GM12874 (cell line): ENCODE data around the gene C17orf100.

Experiments
- TF ChIP-seq, protein P1 (sequence below): IDR thresholded peaks from 2 replicates; pipeline ENCODE4 v1.5.1; 2011; ENCODE audit warnings: low read depth, mild to moderate bottlenecking, control low read depth, low read length, moderate library complexity; ENCODE audit not compliant: insufficient read depth

C17orf100 gene

GRCh38 chr17:6641247-6641863 lies 10.2 kb upstream of the C17orf100 start:
- TF ChIP-seq, protein P1, sequence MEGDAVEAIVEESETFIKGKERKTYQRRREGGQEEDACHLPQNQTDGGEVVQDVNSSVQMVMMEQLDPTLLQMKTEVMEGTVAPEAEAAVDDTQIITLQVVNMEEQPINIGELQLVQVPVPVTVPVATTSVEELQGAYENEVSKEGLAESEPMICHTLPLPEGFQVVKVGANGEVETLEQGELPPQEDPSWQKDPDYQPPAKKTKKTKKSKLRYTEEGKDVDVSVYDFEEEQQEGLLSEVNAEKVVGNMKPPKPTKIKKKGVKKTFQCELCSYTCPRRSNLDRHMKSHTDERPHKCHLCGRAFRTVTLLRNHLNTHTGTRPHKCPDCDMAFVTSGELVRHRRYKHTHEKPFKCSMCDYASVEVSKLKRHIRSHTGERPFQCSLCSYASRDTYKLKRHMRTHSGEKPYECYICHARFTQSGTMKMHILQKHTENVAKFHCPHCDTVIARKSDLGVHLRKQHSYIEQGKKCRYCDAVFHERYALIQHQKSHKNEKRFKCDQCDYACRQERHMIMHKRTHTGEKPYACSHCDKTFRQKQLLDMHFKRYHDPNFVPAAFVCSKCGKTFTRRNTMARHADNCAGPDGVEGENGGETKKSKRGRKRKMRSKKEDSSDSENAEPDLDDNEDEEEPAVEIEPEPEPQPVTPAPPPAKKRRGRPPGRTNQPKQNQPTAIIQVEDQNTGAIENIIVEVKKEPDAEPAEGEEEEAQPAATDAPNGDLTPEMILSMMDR, result no peak

- TF ChIP-seq, protein P1, result no peak
Observed at GRCh38 chr17:6642592-6642991, 9.0 kb upstream of the C17orf100 start.

DNA sequence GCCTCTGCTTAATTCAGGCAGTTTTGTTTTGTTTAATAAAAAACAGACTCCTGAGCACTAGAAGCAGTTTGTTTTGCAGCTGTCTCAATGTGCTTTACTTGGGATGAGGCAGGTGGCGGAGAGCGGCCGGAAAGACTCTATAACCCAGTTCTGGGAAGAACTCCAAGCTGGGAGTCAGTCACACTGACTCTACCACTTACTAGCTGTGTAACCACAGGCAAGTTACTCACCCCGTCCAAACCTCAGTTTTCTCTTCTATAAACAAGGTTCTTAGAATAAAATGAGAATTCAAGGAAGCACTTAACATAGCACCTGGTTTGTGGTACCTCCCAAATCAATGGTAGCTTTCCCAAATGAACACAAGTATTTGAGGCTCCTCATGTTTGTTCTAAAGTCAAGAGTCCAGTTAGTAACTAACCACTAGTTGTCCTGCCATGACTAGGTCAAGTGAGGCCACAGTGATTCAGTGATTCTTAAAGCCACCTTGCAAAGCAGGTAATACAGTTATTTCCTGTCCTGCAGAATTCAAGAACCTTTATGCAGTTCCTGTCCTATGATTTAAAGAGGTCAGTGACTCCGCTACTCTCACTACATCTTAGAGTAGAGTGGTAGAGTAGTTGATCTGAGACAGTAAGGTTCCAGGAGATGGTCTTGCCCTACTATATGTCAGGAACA lies 8.0 kb upstream of the C17orf100 start:
- TF ChIP-seq, protein P1, result no peak

DNA sequence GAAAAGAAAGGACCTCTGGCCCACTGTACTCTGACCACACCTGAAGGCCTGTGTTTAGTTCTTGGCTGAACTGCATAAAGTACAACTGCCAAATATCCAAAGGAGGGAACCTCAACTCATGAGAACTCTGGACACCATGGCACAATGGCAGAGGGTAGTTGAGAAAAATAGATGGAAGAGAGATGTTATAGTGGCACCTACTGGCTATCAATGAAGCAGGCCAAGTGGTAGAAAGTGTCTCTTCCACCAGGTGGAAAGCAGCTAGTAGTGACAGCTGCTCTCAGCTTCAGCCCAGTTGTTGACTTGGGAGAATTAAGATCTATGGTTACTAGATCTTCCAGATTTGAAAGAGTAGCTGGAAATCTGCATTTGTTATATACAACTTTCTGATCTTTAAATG lies 3.4 kb upstream of the C17orf100 start:
- TF ChIP-seq, protein P1, result peak; percentile 23; the same call in 1 of the 2 replicates

DNA sequence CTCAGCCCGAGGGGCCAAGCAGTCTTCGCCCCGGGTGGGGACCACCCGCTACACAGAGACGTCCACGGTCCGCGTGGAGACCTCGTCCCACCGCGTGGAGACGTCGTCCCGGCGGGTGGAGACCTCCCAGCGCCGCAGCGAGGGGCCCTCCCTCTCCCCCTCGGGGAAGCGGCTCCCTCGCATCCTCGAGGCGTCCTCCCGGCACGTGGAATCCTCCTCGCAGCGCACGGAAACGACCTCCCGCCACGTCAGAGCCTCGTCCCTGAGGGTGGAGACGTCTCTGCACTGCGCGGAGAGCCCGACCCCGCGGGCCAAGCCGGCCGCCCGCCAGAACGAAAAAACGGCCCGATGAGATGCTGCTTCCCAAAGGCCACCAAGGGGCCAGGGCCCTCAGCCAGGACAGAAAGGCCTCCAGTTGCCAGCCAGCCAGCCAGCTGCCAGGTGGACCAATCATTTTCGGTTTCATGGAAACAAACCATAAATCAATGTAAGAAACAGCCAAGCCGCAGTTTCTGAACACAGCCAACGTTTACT lies 424 bp downstream of the C17orf100 start:
- TF ChIP-seq, protein P1, result no peak

- TF ChIP-seq, protein P1, result no peak
Observed at GRCh38 chr17:6654841-6655731, 3.5 kb downstream of the C17orf100 start.
